Endodermal cell (in vitro differentiated cells): ENCODE measurements around the gene HS6ST1. TPM values are rescaled to one million over a fixed set of nuclear protein-coding genes. Genes with fewer than 3 reads are reported as not detected.
"Not testable (repeated sequence)": the region's sequence is repeated elsewhere in the genome, so short reads cannot be mapped to it uniquely, and the experiment has no call there.

Experiments
- DNase-seq: peaks from one replicate; pipeline ENCODE4 v3.0.0-alpha.2; 2017
- H3K27ac ChIP-seq: 2 replicates; pipeline ENCODE4 v1.5.1; 2013; ENCODE audit warnings: mild to moderate bottlenecking, low read depth, low read length, moderate library complexity
- H3K27me3 ChIP-seq: 2 replicates; pipeline ENCODE4 v1.6.1; 2013; ENCODE audit warnings: mild to moderate bottlenecking, low read length, moderate library complexity; ENCODE audit not compliant: insufficient read depth, control insufficient read depth, poor library complexity, severe bottlenecking
- H3K36me3 ChIP-seq: 2 replicates; pipeline ENCODE4 v1.7.0; 2013; ENCODE audit warnings: mild to moderate bottlenecking, low read length, moderate library complexity; ENCODE audit not compliant: control insufficient read depth, insufficient read depth
- H3K4me1 ChIP-seq: one replicate; pipeline ENCODE4 v1.7.0; 2013; ENCODE audit warnings: low read length; ENCODE audit not compliant: control insufficient read depth, insufficient read depth
- H3K4me3 ChIP-seq: 2 replicates; pipeline ENCODE4 v1.5.1; 2013; ENCODE audit warnings: mild to moderate bottlenecking, low read length, moderate library complexity
- H3K9ac ChIP-seq: 2 replicates; pipeline ENCODE4 v1.6.1; 2013; ENCODE audit warnings: mild to moderate bottlenecking, low read length, moderate library complexity; ENCODE audit not compliant: poor library complexity, severe bottlenecking; ENCODE audit errors: extremely low read depth
- H3K9me3 ChIP-seq: 2 replicates; pipeline ENCODE4 v1.6.1; 2013; ENCODE audit warnings: mild to moderate bottlenecking, low read length, moderate library complexity; ENCODE audit not compliant: control insufficient read depth
- H3K27ac Mint-ChIP-seq: 2 replicates; pipeline ENCODE4 v1.8.0; 2020; ENCODE audit warnings: mixed read lengths
- H3K27me3 Mint-ChIP-seq: 2 replicates; pipeline ENCODE4 v1.8.0; 2021; ENCODE audit warnings: mild to moderate bottlenecking, mixed read lengths; ENCODE audit not compliant: insufficient read depth
- H3K36me3 Mint-ChIP-seq: 2 replicates; pipeline ENCODE4 v1.8.0; 2020; ENCODE audit warnings: low read depth, mixed read lengths
- H3K4me1 Mint-ChIP-seq: 2 replicates; pipeline ENCODE4 v1.8.0; 2020; ENCODE audit warnings: mixed read lengths
- H3K4me3 Mint-ChIP-seq: 2 replicates; pipeline ENCODE4 v1.8.0; 2020; ENCODE audit warnings: mild to moderate bottlenecking, moderate library complexity, mixed read lengths
- H3K9me3 Mint-ChIP-seq: 2 replicates; pipeline ENCODE4 v1.8.0; 2020; ENCODE audit warnings: mild to moderate bottlenecking, mixed read lengths
- WGBS, 2 experiments: methylation state at CpG; one replicate each; pipeline versions ENCODE4 v1.1.5 to v1.1.7; 2013; ENCODE audit warnings: missing lambda C conversion rate in 2 of 2, mixed read lengths in 1 of 2; ENCODE audit not compliant: insufficient coverage in 1 of 2, insufficient read length in 1 of 2; 5-methylcytosine and 5-hydroxymethylcytosine counted together
- total RNA-seq, 2 donors: library from RNA; stranded (reverse); fragmentation: NEBNext Ultra II Directional in 1 of 2; extraction: Animal tissue kit (Norgen Biotek cat#: 25700) in 1 of 2; gene quantifications; 2 replicates in 1 of 2; 3 replicates in 1 of 2; pipeline ENCODE4 v1.2.1, GENCODE V29; 2021
- TF ChIP-seq, protein P1 (sequence below): fragments of 200-600 bp; sonication (generic); conservative IDR thresholded peaks from 2 replicates; pipeline ENCODE4 v1.5.0; 2021; ENCODE audit warnings: antibody characterized with exemption, mild to moderate bottlenecking

HS6ST1 gene
- total RNA-seq, 2 donors from 2014 or later, result 93.0 to 106 TPM

DNA sequence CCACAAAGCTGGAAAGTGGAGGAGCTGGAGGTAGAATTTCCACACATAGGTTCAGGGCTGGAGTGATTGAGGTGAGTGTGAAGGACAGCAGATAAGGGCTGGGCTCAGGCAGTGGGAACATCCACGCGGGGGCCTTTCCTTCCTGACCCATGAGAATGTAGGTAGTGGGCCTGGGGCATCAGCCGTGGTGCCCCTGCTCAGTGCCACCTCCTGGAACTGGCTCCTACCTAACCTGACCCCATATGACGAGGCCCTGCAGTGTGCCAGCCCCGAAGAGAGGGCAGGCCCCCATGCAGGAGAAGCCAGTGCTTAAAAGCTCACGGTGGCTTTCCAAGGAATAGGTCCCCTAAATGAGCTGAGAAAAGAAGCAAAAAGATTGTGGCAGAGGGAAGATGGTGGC lies 66.2 kb downstream of the HS6ST1 start:
- no peaks in the 10 kb centered on the region for H3K9me3 ChIP-seq
- Mint-ChIP-seq H3K27me3 (no peaks in the 10 kb centered on the region), H3K9me3 (no peaks in the 10 kb centered on the region), H3K27ac (no peak overlapping the region), H3K4me3 (no peak overlapping the region), H3K4me1 (peaks cover 6% of the 10 kb centered on the region), H3K36me3 (no peaks in the 10 kb centered on the region)
- H3K36me3 ChIP-seq, result no peaks in the 10 kb centered on the region
- H3K4me3 ChIP-seq, result no peak overlapping the region
- no peak overlapping the region for H3K27ac ChIP-seq
- H3K4me1 ChIP-seq, result peaks cover 6% of the 10 kb centered on the region
- H3K9ac ChIP-seq, result no peak overlapping the region
- TF ChIP-seq, protein P1, sequence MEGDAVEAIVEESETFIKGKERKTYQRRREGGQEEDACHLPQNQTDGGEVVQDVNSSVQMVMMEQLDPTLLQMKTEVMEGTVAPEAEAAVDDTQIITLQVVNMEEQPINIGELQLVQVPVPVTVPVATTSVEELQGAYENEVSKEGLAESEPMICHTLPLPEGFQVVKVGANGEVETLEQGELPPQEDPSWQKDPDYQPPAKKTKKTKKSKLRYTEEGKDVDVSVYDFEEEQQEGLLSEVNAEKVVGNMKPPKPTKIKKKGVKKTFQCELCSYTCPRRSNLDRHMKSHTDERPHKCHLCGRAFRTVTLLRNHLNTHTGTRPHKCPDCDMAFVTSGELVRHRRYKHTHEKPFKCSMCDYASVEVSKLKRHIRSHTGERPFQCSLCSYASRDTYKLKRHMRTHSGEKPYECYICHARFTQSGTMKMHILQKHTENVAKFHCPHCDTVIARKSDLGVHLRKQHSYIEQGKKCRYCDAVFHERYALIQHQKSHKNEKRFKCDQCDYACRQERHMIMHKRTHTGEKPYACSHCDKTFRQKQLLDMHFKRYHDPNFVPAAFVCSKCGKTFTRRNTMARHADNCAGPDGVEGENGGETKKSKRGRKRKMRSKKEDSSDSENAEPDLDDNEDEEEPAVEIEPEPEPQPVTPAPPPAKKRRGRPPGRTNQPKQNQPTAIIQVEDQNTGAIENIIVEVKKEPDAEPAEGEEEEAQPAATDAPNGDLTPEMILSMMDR, result no peak
- DNase-seq, result peak; percentile 32
- no peaks in the 10 kb centered on the region for H3K27me3 ChIP-seq
- 97 to 100% methylated on average over 2 to 6 of the region's 6 CpGs for WGBS, 2 experiments

DNA sequence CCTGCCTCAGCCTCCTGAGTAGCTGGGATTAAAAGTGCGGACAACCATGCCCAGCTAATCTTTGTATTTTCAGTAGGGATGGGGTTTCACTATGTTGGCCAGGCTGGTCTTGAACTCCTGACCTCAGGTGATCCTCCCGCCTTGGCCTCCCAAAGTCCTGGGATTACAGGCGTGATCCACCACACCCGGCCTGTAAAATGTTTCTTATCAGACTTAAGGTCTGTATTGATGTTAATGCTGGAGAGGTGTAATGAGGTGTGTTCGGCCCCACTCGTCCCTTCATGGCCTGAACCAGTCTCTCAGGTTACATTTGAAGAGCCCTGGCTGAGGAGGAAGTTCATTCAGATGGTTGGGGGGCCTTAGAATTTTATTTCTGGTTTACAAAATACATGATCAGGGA lies 66.6 kb downstream of the HS6ST1 start:
- not testable (repeated sequence) for H3K4me3 Mint-ChIP-seq, H3K4me1 Mint-ChIP-seq, H3K27me3 Mint-ChIP-seq, H3K9ac ChIP-seq, H3K27me3 ChIP-seq, H3K36me3 Mint-ChIP-seq, H3K4me1 ChIP-seq, H3K27ac Mint-ChIP-seq, H3K9me3 Mint-ChIP-seq, H3K9me3 ChIP-seq, H3K4me3 ChIP-seq, H3K27ac ChIP-seq, H3K36me3 ChIP-seq
- WGBS, 2 experiments, result 90 to 97% methylated on average over 3 to 6 of the region's 6 CpGs
- DNase-seq, result peak; percentile 27

DNA sequence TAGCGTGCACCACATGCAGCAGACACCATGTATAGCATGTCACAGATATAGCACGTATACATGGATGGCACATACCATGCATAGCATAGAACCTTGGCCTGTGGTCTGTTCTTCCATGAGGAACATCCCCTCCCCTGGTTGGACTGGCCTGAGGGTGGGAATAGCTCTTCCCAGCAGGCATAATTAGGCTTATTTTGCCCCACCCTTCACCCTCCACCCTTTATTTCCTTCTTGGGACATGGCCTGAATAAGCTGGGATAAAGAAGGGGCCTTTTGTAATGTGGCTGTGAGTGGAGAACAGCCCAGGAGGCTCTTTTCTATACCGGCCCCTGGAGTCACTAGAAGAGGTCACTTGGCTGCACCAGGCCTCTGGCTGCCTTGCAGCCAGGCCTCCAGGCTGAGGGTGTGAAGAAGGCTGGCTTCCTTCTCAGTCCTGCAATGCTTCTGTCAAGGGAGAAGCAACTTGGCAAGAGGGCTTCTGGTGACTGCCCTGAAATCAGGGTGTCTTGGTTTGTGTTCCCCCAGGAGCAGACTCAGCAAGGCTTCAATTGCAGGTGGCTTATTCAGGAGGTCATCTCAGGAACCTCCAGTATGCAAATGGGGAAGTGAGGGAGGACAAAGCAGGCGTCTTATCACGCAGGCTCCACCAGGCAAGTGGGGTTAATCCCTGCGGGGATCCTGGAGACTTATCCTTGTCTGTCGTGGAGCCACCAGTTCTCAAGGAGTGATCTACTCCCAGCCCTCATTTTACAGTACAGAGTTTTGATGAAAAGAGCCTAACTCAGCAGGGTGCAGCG lies 68.2 kb downstream of the HS6ST1 start:
- Histone ChIP-seq H3K4me1 (peaks cover 10% of the 10 kb centered on the region), H3K4me3 (no peak overlapping the region), H3K27ac (no peak overlapping the region), H3K9ac (no peak overlapping the region), H3K36me3 (no peaks in the 10 kb centered on the region), H3K27me3 (no peaks in the 10 kb centered on the region), H3K9me3 (no peaks in the 10 kb centered on the region)
- no peak overlapping the region for H3K4me3 Mint-ChIP-seq
- WGBS, 2 experiments, result 88 to 100% methylated on average over 2 to 8 of the region's 8 CpGs
- TF ChIP-seq, protein P1, result no peak
- no peaks in the 10 kb centered on the region for H3K9me3 Mint-ChIP-seq
- no peaks in the 10 kb centered on the region for H3K36me3 Mint-ChIP-seq
- H3K27me3 Mint-ChIP-seq, result no peaks in the 10 kb centered on the region
- peak; percentile 51 for DNase-seq
- H3K27ac Mint-ChIP-seq, result peak overlapping the region; percentile 26
- peaks cover 12% of the 10 kb centered on the region for H3K4me1 Mint-ChIP-seq
